DND-41 (cell line): Measurements from ENCODE around the gene B4GALNT3.

Source experiments
- CTCF ChIP-seq: IDR thresholded peaks from 2 replicates; pipeline ENCODE4 v1.5.1; 2012; ENCODE audit warnings: borderline replicate concordance, low read length, moderate library complexity, mild to moderate bottlenecking; ENCODE audit not compliant: poor library complexity, severe bottlenecking; ENCODE audit errors: extremely low read depth
- EZH2 ChIP-seq: IDR thresholded peaks from 3 replicates; pipeline ENCODE4 v1.6.1; 2012; ENCODE audit warnings: borderline replicate concordance, low read depth, mild to moderate bottlenecking, moderate library complexity, low read length, inconsistent platforms; ENCODE audit not compliant: severe bottlenecking

DNA sequence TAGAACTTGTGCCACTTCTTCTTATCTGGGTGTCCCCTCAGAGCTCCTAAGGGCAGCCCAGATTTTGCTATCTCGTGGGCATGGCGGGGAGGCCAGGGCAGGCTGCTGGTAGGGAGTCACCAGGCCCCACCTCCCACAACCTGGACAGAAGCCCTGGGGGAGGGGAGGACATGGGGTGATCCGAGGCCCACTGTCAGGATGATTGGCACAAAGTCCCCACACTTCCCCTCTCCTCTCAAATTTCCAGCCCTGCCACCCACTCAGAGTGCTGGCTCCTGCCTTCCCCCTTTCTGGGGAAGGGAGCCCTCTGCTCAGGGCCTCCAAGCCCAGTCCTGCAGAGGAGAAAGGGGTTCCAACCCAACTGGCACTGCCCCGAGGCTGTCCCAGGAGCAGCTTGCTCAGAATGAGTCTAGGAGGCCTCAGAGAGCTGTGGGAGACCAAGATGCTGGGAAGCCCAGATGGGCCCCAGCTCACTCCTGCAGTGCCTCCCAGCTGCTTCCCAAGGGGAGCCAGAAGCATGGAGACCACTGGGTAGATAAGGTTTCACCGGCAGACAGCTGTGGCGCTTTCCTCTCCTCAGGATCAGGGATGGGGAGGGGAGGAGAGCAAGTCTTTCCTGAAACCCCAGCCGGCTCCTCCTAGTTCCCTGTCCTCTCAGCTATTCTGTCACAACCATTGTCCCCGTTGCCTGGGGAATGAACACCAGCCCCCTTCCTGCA, 82.8 kb downstream of the B4GALNT3 start:
- no peak for TF ChIP-seq CTCF
- no peak for TF ChIP-seq EZH2
